Effector CD8-positive, alpha-beta T cell (primary cell): ENCODE data around the gene GPR141.

Experiments used
- DNase-seq: peaks from one replicate; lab custom pipeline; 2025; lab: John Stamatoyannopoulos, UW

GPR141 gene

GRCh38 chr7:37732253-37732652, 48.7 kb downstream of the GPR141 start:
- DNase-seq, result no peak

DNA sequence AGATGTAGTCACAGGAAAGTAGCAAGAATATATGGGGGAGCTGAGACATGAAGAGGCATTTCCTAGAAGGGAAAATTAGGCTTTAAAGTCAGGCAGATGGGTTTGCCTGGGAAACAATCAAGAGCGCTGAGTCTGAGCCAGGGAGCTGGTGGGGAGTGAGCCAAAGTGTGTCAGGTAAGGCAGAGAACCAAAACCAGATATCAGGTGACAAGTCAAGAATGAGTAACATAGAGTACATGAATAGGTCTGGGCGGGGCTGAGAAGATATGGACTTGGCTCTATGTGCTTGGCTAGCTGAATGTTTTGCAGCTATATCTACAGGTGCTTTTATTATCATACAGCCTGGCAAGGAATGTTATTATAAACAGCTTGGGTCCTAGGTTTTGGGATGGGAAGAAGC, 49.3 kb downstream of the GPR141 start:
- no peak for DNase-seq

DNA sequence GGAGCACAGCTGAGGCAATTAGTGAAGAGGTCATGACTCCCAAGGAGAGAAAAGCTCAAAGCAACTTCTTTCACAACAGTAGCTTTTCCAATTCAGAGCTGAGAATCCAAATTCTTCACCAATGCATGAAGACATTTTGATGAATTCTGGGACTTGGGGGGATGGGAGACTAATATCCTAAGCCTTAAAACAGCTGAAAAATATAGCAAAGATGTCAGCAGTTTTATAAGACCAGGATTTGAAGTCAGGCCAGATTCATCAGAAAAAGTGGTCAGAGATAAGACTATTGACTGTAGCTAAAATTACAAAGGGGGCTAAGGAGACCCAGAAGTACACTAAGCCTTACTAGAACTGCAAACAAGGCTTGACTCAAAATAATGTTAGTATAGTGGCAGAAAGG, 51.6 kb downstream of the GPR141 start:
- no peak for DNase-seq

DNA sequence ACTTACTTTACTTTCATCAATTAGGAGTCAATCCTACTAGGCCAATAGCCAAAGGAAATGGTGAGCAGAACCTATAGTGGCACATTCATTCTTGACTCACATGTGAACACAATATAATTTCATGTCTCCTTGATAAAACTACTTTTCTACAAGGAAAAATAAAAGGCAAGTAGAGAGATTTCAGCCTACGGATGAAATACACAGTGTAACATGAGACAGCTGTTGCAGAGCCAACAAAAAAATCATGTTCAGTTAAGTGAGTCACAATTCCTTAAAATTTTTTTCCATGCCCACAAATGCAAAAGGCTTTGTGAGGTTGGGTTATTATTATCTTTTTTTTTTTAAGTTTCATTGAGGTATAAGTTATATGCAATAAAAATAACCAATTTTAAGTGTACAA, 54.8 kb downstream of the GPR141 start:
- no peak for DNase-seq

DNA sequence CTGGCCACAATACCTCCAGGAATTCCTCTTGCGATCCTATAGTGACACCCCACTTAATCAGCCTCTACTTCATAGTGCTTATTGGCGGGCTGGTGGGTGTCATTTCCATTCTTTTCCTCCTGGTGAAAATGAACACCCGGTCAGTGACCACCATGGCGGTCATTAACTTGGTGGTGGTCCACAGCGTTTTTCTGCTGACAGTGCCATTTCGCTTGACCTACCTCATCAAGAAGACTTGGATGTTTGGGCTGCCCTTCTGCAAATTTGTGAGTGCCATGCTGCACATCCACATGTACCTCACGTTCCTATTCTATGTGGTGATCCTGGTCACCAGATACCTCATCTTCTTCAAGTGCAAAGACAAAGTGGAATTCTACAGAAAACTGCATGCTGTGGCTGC, 56.8 kb downstream of the GPR141 start:
- no peak for DNase-seq

DNA sequence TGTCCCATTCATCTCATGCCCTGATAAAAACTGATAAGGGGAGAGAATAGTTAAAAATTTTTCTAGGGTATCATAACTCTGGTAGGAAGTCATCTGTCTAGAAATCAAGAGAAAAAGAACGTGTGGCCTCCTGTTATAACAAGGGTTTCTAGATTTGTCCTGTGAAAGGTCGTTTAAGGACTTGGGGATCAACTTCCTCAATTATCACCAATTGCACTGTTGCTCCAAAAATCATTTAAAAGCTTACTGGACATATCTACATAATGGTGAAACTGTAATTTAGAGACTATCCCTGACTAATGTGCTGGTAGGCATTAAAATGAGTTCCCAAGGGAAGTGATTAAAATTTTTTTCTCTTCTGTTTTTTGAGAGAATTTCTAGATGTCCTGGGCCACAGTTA, 58.2 kb downstream of the GPR141 start:
- no peak for DNase-seq

DNA sequence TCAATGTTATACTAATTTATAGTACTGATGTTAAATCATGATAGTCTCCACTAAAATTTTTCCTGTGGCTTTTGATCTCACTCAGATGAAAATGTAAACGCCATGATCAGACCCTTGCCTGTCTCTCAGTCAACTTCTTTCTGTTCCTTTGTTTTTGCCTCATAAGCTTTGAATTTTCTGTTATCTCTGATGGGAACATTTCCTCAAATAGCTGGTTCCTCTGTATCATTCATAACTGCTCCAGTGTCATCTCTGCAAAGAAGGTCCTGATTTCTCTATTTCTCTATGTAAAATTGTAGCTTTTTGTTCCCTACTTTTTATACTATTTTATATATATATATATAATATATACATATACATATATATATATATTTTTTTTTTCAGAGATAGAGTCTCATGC, 67.5 kb downstream of the GPR141 start:
- no peak for DNase-seq

- no peak for DNase-seq
These were observed 70.0 kb downstream of the GPR141 start for GRCh38 chr7:37753398-37754050.

DNA sequence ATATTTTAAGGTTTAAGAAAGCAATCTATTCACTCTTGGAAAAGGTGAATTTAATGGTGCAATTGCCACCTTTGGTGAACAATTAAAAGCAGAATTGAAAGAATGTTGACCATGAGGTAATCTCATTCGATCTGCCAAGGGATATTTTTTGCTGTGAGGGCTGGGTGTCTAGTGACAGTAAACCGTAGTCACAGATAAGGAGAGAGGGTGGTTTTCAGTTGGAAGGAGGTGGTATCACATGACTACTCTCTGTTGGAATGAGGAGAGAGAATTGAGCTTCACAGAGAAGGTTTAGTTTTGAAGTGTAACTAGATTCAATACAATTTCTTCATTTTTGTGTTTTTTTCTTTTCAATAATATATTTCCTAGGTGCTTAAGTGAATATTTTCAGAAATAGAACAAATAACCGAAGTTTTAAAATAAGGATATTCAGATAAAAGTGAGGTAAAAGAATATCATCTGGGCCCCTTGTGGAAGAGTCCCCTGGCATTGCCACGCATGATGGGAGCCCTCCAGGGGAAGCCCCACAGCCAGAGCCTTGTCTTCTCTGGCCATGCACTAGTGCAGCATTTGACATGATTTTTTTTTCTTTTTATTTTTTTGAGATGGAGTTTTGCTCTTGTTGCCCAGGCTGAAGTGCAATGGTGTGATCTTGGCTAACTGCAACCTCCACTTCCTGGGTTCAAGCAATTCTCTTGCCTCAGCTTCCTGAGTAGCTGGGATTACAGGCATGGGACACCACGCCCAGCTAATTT, 73.4 kb downstream of the GPR141 start:
- no peak for DNase-seq

GRCh38 chr7:37757563-37757962, 74.0 kb downstream of the GPR141 start:
- no peak for DNase-seq

GRCh38 chr7:37758501-37759045, 75.0 kb downstream of the GPR141 start:
- DNase-seq, result no peak

DNA sequence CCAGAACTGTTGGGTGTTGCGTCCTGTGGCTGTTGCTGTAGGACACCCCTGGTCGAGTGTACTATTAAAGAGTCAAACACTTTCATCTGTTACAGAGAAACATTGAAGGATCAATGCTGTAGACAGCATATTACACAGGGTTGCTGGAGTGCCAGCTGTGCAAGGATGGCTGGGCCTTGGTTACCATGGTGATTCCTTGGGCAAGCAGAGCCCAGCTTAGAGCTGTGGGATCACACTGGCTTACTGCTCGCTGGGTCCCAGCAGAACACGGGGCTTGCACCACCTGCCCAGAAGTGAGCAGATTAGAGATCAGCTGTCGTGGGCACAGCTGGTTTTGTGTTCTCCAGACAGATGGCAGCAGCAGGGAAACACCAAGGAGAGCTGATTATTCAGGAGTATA, 76.0 kb downstream of the GPR141 start:
- no peak for DNase-seq

DNA sequence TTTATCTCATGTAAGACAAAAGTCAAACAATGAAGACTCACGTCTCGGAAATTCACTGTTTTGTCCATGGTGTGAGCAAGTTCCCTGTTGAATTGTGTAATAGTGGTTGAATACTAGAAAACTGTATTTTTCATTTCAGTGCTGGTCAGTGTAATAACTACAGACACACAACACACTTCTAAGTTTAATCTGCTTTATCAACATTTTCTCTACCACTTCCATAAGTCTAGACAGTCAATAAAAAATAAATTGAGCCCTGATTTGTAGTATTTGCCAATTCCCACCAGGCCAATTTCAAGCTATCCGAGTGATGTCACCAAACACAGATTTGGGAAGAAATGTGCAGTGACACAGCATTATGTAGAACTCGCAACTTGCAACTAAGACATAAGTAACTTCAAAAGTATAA, 81.9 kb downstream of the GPR141 start:
- DNase-seq, result no peak

- DNase-seq, result no peak
These were observed 82.4 kb downstream of the GPR141 start for GRCh38 chr7:37765872-37766525.

GRCh38 chr7:37768611-37769010, 85.0 kb downstream of the GPR141 start:
- DNase-seq, result no peak

- no peak for DNase-seq
These were observed 85.7 kb downstream of the GPR141 start for GRCh38 chr7:37769291-37769690.

GRCh38 chr7:37769726-37770125, 86.2 kb downstream of the GPR141 start:
- no peak for DNase-seq

DNA sequence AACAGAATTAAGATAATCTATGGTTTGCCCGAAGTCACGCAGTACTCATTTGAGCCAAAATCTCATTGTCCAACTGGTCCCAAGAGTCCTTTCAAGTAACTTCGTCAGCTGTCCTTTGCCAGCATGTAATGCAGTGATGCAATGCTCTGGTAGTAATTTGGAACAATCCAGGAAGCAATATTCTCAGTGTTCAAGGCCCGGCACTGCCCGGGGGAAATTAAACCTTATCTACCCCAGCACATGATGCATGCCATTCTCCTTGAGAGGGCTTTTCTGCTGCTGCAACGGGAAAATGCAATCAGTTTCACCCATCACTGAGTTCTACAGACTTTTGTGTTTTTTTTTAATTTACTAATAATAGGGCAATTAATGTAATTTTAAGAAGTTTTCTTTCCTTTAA, 87.3 kb downstream of the GPR141 start:
- no peak for DNase-seq

- no peak for DNase-seq
These were observed 87.8 kb downstream of the GPR141 start for GRCh38 chr7:37771342-37771741.

DNA sequence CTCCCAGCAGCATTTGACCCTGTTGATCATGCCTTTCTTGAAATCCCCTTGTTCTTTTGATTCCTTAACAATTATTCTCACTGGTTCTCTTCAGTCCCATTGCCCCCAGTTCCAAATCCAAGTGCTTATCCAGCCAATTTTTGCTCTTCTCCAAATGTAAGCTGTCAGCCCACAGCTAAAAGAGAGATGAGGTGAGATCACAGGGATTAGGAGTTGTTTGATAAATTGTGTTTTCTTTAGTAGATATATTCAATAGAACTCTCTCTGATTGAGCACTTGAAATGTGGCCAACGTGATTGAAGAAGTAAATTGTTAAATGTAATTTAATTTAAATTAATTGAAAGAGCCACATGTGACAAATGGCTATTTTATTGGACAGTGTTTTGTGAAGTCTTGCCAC, 88.2 kb downstream of the GPR141 start:
- DNase-seq, result no peak

GRCh38 chr7:37775921-37776320, 92.4 kb downstream of the GPR141 start:
- DNase-seq, result no peak

DNA sequence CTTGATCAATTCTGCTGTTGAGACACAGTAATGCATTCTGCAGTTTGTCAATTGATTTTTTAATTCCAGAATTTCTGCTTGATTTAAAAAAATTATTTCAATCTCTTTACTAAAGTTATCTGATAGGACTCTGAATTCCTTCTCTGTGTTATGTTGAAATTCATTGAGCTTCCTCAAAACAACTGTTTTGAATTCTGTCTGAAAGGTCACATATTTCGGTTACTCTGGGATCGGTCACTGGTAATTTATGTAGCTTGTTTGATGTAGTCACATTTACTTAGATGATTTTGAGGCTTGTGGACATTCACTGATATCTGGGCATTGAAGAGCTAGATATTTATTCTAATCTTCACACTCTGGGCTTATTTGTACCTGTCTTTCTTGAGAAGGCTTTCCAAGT, 97.6 kb downstream of the GPR141 start:
- DNase-seq, result no peak

GRCh38 chr7:37782166-37782565, 98.6 kb downstream of the GPR141 start:
- no peak for DNase-seq
